ENCODE data around the gene MAD1L1. TPM values are rescaled to one million over a fixed set of nuclear protein-coding genes. Genes with fewer than 3 reads are reported as not detected.

MAD1L1 gene
- total and polyA plus RNA-seq, 8 donors, result 21.4 to 58.8 (median 22.5) TPM

GRCh38 chr7:2129323-2130095, 103.2 kb downstream of the MAD1L1 start:
- ATAC-seq (no peak), DNase-seq (peak in 1 of 4 donors; percentile 73)
- no peaks in the 10 kb centered on the region for H3K4me1 ChIP-seq
- H3K4me3 ChIP-seq, result no peak overlapping the region
- peaks cover 0 to 50% of the 10 kb centered on the region in 2 donors for H3K36me3 ChIP-seq
- H3K9me3 ChIP-seq, result no peaks in the 10 kb centered on the region
- intact Hi-C loops (cut with DNase I), result no loop called here
- no peak overlapping the region for H3K27ac ChIP-seq
- TF ChIP-seq CTCF (IDR thresholded peaks at IDR 0.05), result no peak
- H3K27me3 ChIP-seq, result no peaks in the 10 kb centered on the region

GRCh38 chr7:2128601-2129322, 104.0 kb downstream of the MAD1L1 start:
- H3K4me3 ChIP-seq, result no peak overlapping the region
- no peaks in the 10 kb centered on the region for H3K27me3 ChIP-seq
- H3K36me3 ChIP-seq, result peaks cover 0 to 49% of the 10 kb centered on the region in 2 donors
- no peak for DNase-seq
- no peak for ATAC-seq
- H3K27ac ChIP-seq, result no peak overlapping the region
- no peaks in the 10 kb centered on the region for H3K9me3 ChIP-seq
- TF ChIP-seq CTCF (IDR thresholded peaks at IDR 0.05), result no peak
- no peaks in the 10 kb centered on the region for H3K4me1 ChIP-seq
- intact Hi-C loops (cut with DNase I), result no loop called here

- Histone ChIP-seq H3K9me3 (no peaks in the 10 kb centered on the region), H3K36me3 (peaks cover 0 to 55% of the 10 kb centered on the region in 2 donors), H3K27ac (no peak overlapping the region), H3K4me1 (no peaks in the 10 kb centered on the region), H3K27me3 (no peaks in the 10 kb centered on the region), H3K4me3 (no peak overlapping the region)
- TF ChIP-seq CTCF (IDR thresholded peaks at IDR 0.05), result no peak
- ATAC-seq (no peak), DNase-seq (no peak)
- intact Hi-C loops (cut with DNase I), result no loop called here
Observed at GRCh38 chr7:2126621-2127020, 106.1 kb downstream of the MAD1L1 start.

- Histone ChIP-seq H3K4me1 (peaks cover 0 to 2% of the 10 kb centered on the region in 2 donors), H3K27ac (no peak overlapping the region), H3K9me3 (no peaks in the 10 kb centered on the region), H3K27me3 (no peaks in the 10 kb centered on the region), H3K4me3 (no peak overlapping the region), H3K36me3 (peaks cover 0 to 55% of the 10 kb centered on the region in 2 donors)
- TF ChIP-seq CTCF (IDR thresholded peaks at IDR 0.05), result no peak
- no peak for ATAC-seq
- intact Hi-C loops (cut with DNase I), result no loop called here
- DNase-seq, result no peak
Observed at GRCh38 chr7:2125931-2126330, 106.8 kb downstream of the MAD1L1 start.

- peaks cover 0 to 11% of the 10 kb centered on the region in 2 donors for H3K4me1 ChIP-seq
- no peak overlapping the region for H3K27ac ChIP-seq
- peaks cover 0 to 51% of the 10 kb centered on the region in 2 donors for H3K36me3 ChIP-seq
- no peaks in the 10 kb centered on the region for H3K27me3 ChIP-seq
- ATAC-seq, result no peak
- no peak for DNase-seq
- intact Hi-C loops (cut with DNase I), result no loop called here
- no peaks in the 10 kb centered on the region for H3K9me3 ChIP-seq
- TF ChIP-seq CTCF (IDR thresholded peaks at IDR 0.05), result no peak
- no peak overlapping the region for H3K4me3 ChIP-seq
Observed at GRCh38 chr7:2124604-2125345, 108.0 kb downstream of the MAD1L1 start.

Measured in left lung (tissue), 10 donors.